GM10248 (cell line): ENCODE measurements around the gene CHMP3.

Experiments
- CTCF ChIA-PET: fragments of 300-600 bp; sonication (Branson Sonifier 250); formaldehyde crosslinking; extraction: SDS; loops from one replicate; lab custom pipeline; 2021; ENCODE audit warnings: antibody characterized with exemption; lab: Yijun Ruan, JAX
- POLR2A ChIA-PET: fragments of 350-650 bp; sonication (Branson Sonifier 250); formaldehyde crosslinking; extraction: SDS; loops from one replicate; lab custom pipeline; 2020; ENCODE audit warnings: antibody characterized with exemption; lab: Yijun Ruan, JAX
- DNase-seq: peaks from one replicate; pipeline ENCODE4 v3.0.0; 2012; ENCODE audit errors: extremely low spot score
- TF ChIP-seq, protein P1 (sequence below): IDR thresholded peaks from 2 replicates; pipeline ENCODE4 v1.5.1; 2012; ENCODE audit warnings: mild to moderate bottlenecking, low read depth; ENCODE audit errors: extremely low read depth, missing control alignments, control extremely low read depth

Gene CHMP3

DNA sequence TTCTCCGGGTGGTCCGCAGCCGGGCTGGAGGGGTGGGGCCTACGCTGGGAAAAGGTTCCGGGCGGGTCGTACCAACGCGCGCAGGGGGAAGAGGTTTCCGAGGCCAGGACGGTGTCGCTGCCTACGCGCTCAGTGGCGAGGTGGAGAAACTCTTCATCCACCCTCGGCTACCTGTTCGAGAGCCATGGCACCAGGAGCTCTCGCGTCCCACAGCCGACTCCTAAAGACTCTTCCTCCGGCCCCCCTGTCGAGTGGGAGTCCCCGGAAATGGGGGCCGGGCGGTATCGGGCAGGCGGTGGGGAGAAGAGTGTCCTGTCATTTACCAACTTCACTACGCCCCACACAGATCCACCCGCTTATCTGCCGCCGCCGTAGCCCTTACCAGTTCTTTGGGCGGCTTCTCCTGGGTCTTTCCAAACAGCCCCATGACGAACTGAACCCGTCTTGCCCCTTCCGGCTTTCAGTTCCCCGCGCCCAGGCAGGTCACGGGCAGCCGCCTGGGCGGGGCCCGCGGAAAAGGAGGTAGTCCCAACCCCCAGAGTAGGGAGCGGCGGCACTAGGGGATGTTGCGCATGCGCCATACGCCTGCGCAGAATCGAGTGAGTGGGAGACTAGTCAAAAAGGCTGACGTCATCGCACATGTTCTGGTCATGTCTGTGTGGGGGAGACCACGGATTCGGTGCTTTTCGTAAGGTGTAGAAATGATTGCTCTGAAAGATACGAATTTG is at the start of gene CHMP3:
CHMP3 (minus strand) TSS at position 522 of the 728 bp plus-strand sequence; CDS start at position 427, 95 bp downstream.
- TF ChIP-seq, protein P1, sequence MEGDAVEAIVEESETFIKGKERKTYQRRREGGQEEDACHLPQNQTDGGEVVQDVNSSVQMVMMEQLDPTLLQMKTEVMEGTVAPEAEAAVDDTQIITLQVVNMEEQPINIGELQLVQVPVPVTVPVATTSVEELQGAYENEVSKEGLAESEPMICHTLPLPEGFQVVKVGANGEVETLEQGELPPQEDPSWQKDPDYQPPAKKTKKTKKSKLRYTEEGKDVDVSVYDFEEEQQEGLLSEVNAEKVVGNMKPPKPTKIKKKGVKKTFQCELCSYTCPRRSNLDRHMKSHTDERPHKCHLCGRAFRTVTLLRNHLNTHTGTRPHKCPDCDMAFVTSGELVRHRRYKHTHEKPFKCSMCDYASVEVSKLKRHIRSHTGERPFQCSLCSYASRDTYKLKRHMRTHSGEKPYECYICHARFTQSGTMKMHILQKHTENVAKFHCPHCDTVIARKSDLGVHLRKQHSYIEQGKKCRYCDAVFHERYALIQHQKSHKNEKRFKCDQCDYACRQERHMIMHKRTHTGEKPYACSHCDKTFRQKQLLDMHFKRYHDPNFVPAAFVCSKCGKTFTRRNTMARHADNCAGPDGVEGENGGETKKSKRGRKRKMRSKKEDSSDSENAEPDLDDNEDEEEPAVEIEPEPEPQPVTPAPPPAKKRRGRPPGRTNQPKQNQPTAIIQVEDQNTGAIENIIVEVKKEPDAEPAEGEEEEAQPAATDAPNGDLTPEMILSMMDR, result no peak
- POLR2A ChIA-PET, result no interaction called here
- CTCF ChIA-PET, result interaction anchor here (1.0 to 2.2 kb wide), 4 partner anchors 11 to 342 kb away, joined by 3 to 9 read pairs (median 3); no protein-coding TSS in a partner anchor
- peak; percentile 98 for DNase-seq

DNA sequence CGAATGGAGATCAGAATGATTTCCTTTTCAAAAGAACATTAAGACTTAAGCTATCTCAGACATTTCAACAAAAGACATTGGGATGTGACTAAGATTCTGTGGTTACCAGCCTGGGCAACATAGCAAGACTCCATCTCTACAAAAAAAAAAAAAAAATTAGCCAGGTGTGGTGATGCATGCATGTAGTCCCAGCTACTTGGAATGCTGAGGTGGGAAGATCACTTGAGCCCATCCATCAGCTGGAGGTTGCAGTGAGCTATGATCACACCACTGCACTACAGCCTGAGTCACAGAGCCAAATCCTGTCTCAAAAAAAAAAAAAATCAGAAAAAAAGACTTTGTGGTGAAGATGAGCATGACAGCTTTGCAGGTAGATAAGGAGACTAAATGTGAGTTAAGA is 47.6 kb upstream of the CHMP3 start:
- no peak for DNase-seq
- ChIA-PET CTCF (no interaction called here), POLR2A (interaction anchor here (0.6 kb wide), 1 partner anchor 8 kb away, joined by 6 read pairs; no protein-coding TSS in a partner anchor)
- TF ChIP-seq, protein P1, result no peak

DNA sequence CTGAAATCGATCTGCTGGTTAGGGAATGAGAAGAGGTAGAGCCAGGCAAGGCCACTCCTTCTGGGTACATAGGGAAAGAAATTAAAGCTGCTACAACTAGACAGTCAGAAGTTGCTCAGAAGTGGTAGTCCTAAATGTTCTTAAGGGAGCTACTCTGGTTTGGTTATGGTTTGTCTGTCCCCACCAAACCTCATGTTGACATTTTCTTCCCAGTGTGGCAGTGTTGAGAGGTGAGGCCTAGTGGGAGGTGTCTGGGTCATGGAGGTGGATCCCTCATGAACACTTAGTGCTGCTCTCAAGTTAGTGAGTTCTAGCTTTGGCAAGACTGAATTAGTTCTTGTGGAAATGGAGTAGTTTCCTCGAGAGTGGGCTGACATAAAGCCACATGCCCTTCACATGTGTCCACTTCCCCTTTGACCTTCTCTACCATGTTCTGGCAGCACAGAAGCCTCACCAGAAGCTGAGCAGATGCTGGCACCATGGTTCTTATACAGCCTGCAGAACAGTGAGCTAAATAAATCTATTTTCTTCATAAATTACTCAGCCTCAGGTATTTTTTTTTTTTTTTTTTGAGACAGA is 45.7 kb upstream of the CHMP3 start:
- CTCF ChIA-PET, result interaction anchor here (1.1 to 3.4 kb wide), 2 partner anchors 8 to 10 kb away, joined by 3 to 15 read pairs; no protein-coding TSS in a partner anchor
- POLR2A ChIA-PET, result interaction anchor here (0.6 to 0.8 kb wide), 3 partner anchors 8 to 168 kb away, joined by 4 to 10 read pairs (median 7); partner anchors contain the start of gene KDM3A

DNA sequence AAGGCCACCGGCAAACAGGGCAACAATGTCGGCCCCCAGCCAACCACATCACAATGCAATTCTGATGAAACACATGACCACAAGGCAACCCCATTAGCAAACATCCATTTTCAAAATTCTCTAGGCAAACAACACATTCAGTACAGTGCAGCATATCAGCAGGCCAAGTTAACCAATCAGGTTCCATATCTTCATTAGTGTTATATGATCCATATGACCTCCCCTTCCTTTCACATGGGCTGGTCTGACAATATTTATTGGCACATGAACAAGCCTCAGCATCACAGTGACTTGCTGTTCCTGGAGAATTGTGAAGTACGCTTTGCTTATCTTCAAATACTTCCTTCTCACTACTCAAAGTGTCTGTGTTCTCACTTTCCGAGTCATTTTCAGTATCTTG is 40.7 kb upstream of the CHMP3 start:
- DNase-seq, result no peak
- TF ChIP-seq, protein P1, result no peak
- ChIA-PET CTCF (interaction anchor here (2.1 kb wide), 1 partner anchor 13 kb away, joined by 7 read pairs; no protein-coding TSS in a partner anchor), POLR2A (no interaction called here)

More for the DNA sequence above, 45.7 kb upstream of the CHMP3 start:
- DNase-seq, result no peak
- TF ChIP-seq, protein P1, result no peak

DNA sequence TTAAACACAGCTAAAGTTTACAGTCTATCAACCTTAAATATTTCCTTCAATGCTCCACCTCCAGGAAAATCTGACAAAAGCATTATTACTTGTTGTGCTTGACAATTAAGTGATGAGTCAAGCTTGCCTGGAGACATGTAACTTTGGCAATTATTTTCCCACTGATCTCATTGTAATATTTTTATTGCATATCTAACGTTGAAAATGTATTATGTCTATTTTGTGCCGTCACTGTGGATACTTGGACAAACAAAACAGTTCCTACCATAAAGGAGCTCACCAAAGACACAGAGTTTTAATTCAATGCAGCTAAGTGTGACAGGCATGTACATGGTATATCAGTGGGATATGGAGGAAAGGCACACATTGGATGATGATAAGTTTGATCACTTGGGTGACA is 35.7 kb upstream of the CHMP3 start:
- DNase-seq, result no peak
- ChIA-PET POLR2A (interaction anchor here (1.0 kb wide), 1 partner anchor 17 kb away, joined by 3 read pairs; no protein-coding TSS in a partner anchor), CTCF (interaction anchor here (1.5 kb wide), 1 partner anchor 40 kb away, joined by 4 read pairs; no protein-coding TSS in a partner anchor)
- TF ChIP-seq, protein P1, result no peak

DNA sequence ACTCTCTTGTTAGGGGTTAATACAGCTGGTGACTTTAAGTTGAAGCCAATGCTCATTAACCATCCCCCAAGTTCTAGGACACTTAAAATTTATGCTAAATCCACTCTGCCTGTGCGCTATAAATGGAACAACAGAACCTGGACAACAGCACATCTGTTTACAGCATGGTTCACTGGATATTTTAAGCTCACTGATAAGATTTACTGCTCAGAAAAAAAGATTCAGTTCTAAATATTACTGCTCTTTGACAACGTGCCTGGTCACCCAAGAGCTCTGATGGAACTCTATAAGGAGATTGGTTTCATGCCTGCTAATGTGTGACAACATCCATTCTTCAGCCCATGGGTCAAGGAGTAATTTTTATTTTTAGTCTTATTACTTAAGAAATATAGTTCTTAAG is 32.9 kb upstream of the CHMP3 start:
- DNase-seq, result no peak
- TF ChIP-seq, protein P1, result no peak
- POLR2A ChIA-PET, result no interaction called here
- CTCF ChIA-PET, result interaction anchor here (1.0 kb wide), 2 partner anchors 8 to 14 kb away, joined by 3 read pairs; no protein-coding TSS in a partner anchor
